ENCODE measurements around the gene ZNF670. TPM values are rescaled to one million over a fixed set of nuclear protein-coding genes. Genes with fewer than 3 reads are reported as not detected.

ZNF670 gene
- total and polyA plus RNA-seq, 9 of the 15 experiments (the other 6 are each of a cell fraction or from before 2014, with no cell fraction given), result 7.1 to 23.4 (median 11.8) TPM

GRCh38 chr1:247084771-247085170 lies 6.2 kb upstream of the ZNF670 start:
- ChIA-PET CTCF (ENCODE audit: low intra/inter-chr PET ratio) (no interaction called here), POLR2A (no interaction called here)
- no peaks in the 10 kb centered on the region for H4K20me1 ChIP-seq (replicated peaks; ENCODE audit: control insufficient read depth, insufficient read depth, low read length)
- TF ChIP-seq E2F3 (CRISPR knock-in tag; IDR thresholded peaks at IDR 0.05), result no peak
- TF ChIP-seq BCOR (IDR thresholded peaks at IDR 0.05), result peak; percentile 51
- TF ChIP-seq NBN (IDR thresholded peaks at IDR 0.05; ENCODE audit: low read depth), result no peak
- peak; percentile 67 for TF ChIP-seq ZNF146 (CRISPR knock-in tag; IDR thresholded peaks at IDR 0.05; ENCODE audit: unreplicated experiment)
- no peak for TF ChIP-seq HNRNPUL1 (IDR thresholded peaks at IDR 0.05; ENCODE audit: low read length)
- no peaks in the 10 kb centered on the region for H3K9me3 ChIP-seq (replicated peaks; ENCODE audit: control insufficient read depth, insufficient read depth, low read depth, low read length)
- peaks cover 0 to 16% of the 10 kb centered on the region in 2 experiments; a peak in 3 of 5 replicates for H3K27me3 ChIP-seq (ENCODE audit: control insufficient read depth in 2 of 2, insufficient read depth in 2 of 2, low read length in 2 of 2)
- H3K9ac ChIP-seq (ENCODE audit: insufficient read depth in 1 of 2, low read depth in 2 of 2, low read length in 2 of 2), result no peak overlapping the region
- no peak for DNase-seq (ENCODE audit: extremely low read depth in 1 of 4, low spot score in 3 of 4)
- no TSS peak for BruUV-seq (replicated peaks)
- intact Hi-C loops (cut with micrococcal nuclease), result no loop called here
- H3K36me3 ChIP-seq (ENCODE audit: control insufficient read depth, insufficient read depth, low read length), result no peaks in the 10 kb centered on the region
- WGBS (ENCODE audit: insufficient coverage, low coverage, missing lambda C conversion rate), result 13% methylated on average over 8 of the region's 8 CpGs
- no peaks in the 10 kb centered on the region for H3K79me2 ChIP-seq (ENCODE audit: control insufficient read depth, insufficient read depth, low read length)
- no peak for ATAC-seq
- in situ Hi-C loops (cut with MboI), result no loop called here
- H3K9me1 ChIP-seq (ENCODE audit: control insufficient read depth, insufficient read depth, low read length), result no peaks in the 10 kb centered on the region
- no peak overlapping the region for H2AFZ ChIP-seq (ENCODE audit: low read depth, low read length)
- H3K4me1 ChIP-seq (replicated peaks in 1 of 2; ENCODE audit: control insufficient read depth in 2 of 2, insufficient read depth in 2 of 2, low read length in 2 of 2), result peaks cover 0 to 11% of the 10 kb centered on the region in 2 experiments; a peak in 2 of 5 replicates
- no peak overlapping the region for H3K4me2 ChIP-seq (ENCODE audit: insufficient read depth, low read length)
- no peak overlapping the region for H3K27ac ChIP-seq (ENCODE audit: extremely low read depth, low read depth, low read length)
- no peak for FAIRE-seq
- H3K4me3 ChIP-seq, result no peak overlapping the region

- in situ Hi-C loops (cut with MboI), result no loop called here
- no TSS peak for BruUV-seq (replicated peaks)
- peak in 2 of 4 experiments; percentile 36 to 62 for DNase-seq (ENCODE audit: extremely low read depth in 1 of 4, low spot score in 3 of 4)
- ChIA-PET CTCF (ENCODE audit: low intra/inter-chr PET ratio) (interaction anchor here (0.7 kb wide), 1 partner anchor 13 kb away, joined by 4 read pairs; no protein-coding TSS in a partner anchor), POLR2A (interaction anchor here (0.6 to 1.6 kb wide), 4 partner anchors 32 to 531 kb away, joined by 3 to 8 read pairs (median 4); no protein-coding TSS in a partner anchor)
- peak; percentile 66 for FAIRE-seq
- Histone ChIP-seq H3K9ac (ENCODE audit: insufficient read depth in 1 of 2, low read depth in 2 of 2, low read length in 2 of 2) (peak overlapping the region in 1 of 2 experiments; percentile 93; a peak in 2 of 4 replicates), H3K27me3 (ENCODE audit: control insufficient read depth in 2 of 2, insufficient read depth in 2 of 2, low read length in 2 of 2) (no peaks in the 10 kb centered on the region), H3K4me3 (peak overlapping the region; percentile 80), H3K9me1 (ENCODE audit: control insufficient read depth, insufficient read depth, low read length) (no peaks in the 10 kb centered on the region), H4K20me1 (replicated peaks; ENCODE audit: control insufficient read depth, insufficient read depth, low read length) (no peaks in the 10 kb centered on the region), H3K4me2 (ENCODE audit: insufficient read depth, low read length) (peak overlapping the region; percentile 87), H3K4me1 (replicated peaks in 1 of 2; ENCODE audit: control insufficient read depth in 2 of 2, insufficient read depth in 2 of 2, low read length in 2 of 2) (peaks cover 8 to 11% of the 10 kb centered on the region in 2 experiments; a peak in 4 of 5 replicates), H3K36me3 (ENCODE audit: control insufficient read depth, insufficient read depth, low read length) (no peaks in the 10 kb centered on the region; the same call in 2 of the 3 replicates), H3K79me2 (ENCODE audit: control insufficient read depth, insufficient read depth, low read length) (peaks cover 34% of the 10 kb centered on the region), H3K9me3 (replicated peaks; ENCODE audit: control insufficient read depth, insufficient read depth, low read depth, low read length) (peaks cover 7% of the 10 kb centered on the region; the same call in 1 of the 2 replicates), H2AFZ (ENCODE audit: low read depth, low read length) (peak overlapping the region; percentile 97), H3K27ac (ENCODE audit: extremely low read depth, low read depth, low read length) (peak overlapping the region; percentile 85)
- 59% methylated on average over 23 of the region's 23 CpGs for WGBS (ENCODE audit: insufficient coverage, low coverage, missing lambda C conversion rate)
- ATAC-seq, result peak; percentile 37
- intact Hi-C loops (cut with micrococcal nuclease), result loop anchor here (2.0 to 5.0 kb wide), 2 partner anchors 25 to 172 kb away; partner anchors contain the start of gene ZNF669
- TF ChIP-seq SRSF7 (optimal IDR thresholded peaks at IDR 0.05; ENCODE audit: low read depth, low read length) (no peak), ILF3 (IDR thresholded peaks at IDR 0.05; ENCODE audit: borderline replicate concordance) (no peak), NR2C2 (CRISPR knock-in tag; IDR thresholded peaks at IDR 0.05) (no peak), NR2C2 (tag; IDR thresholded peaks at IDR 0.05) (no peak), HMBOX1 (IDR thresholded peaks at IDR 0.05) (peak; percentile 57; the same call in 1 of the 2 replicates)
Measured at GRCh38 chr1:247079141-247079874, 697 bp upstream of the ZNF670 start.

Measured in K562 (cell line).